WTC11 (cell line): Measurements from ENCODE around the gene DPYSL4. TPM values are rescaled to one million over a fixed set of nuclear protein-coding genes. Genes with fewer than 3 reads are reported as not detected.

Experiments used
- ATF1 ChIP-seq: sonication (generic); formaldehyde crosslinking; IDR thresholded peaks from 2 replicates; pipeline ENCODE4 v1.8.1; 2023; ENCODE audit warnings: mild to moderate bottlenecking, moderate library complexity, missing genetic modification reagents
- CREB1 ChIP-seq: sonication (generic); formaldehyde crosslinking; IDR thresholded peaks from 2 replicates; pipeline ENCODE4 v1.8.0; 2023; ENCODE audit warnings: mild to moderate bottlenecking, missing genetic modification reagents
- CREM ChIP-seq: sonication (generic); formaldehyde crosslinking; IDR thresholded peaks from 2 replicates; pipeline ENCODE4 v1.8.1; 2022; ENCODE audit warnings: mild to moderate bottlenecking, missing genetic modification reagents, moderate library complexity
- FOXP1 ChIP-seq: sonication (generic); formaldehyde crosslinking; IDR thresholded peaks from 2 replicates; pipeline ENCODE4 v1.8.0; 2022; ENCODE audit warnings: missing genetic modification reagents, mild to moderate bottlenecking, moderate library complexity, borderline replicate concordance
- GABPB1 ChIP-seq: sonication (generic); formaldehyde crosslinking; IDR thresholded peaks from 2 replicates; pipeline ENCODE4 v1.8.1; 2023; ENCODE audit warnings: mild to moderate bottlenecking, missing genetic modification reagents
- GRHL2 ChIP-seq: fragments of 250-450 bp; sonication (Bioruptor Pico); IDR thresholded peaks from 2 replicates; pipeline ENCODE4 v1.8.0; 2022; ENCODE audit warnings: mild to moderate bottlenecking, moderate library complexity; ENCODE audit not compliant: insufficient replicate concordance, severe bottlenecking
- JUN ChIP-seq: sonication (generic); formaldehyde crosslinking; IDR thresholded peaks from 2 replicates; pipeline ENCODE4 v1.8.0; 2023; ENCODE audit warnings: mild to moderate bottlenecking, missing genetic modification reagents
- NFE2L1 ChIP-seq: sonication (generic); formaldehyde crosslinking; IDR thresholded peaks from 2 replicates; pipeline ENCODE4 v1.8.1; 2023; ENCODE audit warnings: missing genetic modification reagents
- NR3C1 ChIP-seq: sonication (generic); formaldehyde crosslinking; conservative IDR thresholded peaks from 2 replicates; pipeline ENCODE4 v1.8.1; 2023; ENCODE audit warnings: low read depth, mild to moderate bottlenecking, missing genetic modification reagents
- SOX15 ChIP-seq: fragments of 250-450 bp; sonication (Bioruptor Pico); IDR thresholded peaks from 2 replicates; pipeline ENCODE4 v1.9.0; 2021; ENCODE audit warnings: mild to moderate bottlenecking
- TCF7 ChIP-seq: sonication (generic); formaldehyde crosslinking; IDR thresholded peaks from 2 replicates; pipeline ENCODE4 v1.8.0; 2022; ENCODE audit warnings: mild to moderate bottlenecking, low read depth, missing genetic modification reagents, moderate library complexity
- TP53 ChIP-seq: sonication (generic); formaldehyde crosslinking; IDR thresholded peaks from 2 replicates; pipeline ENCODE4 v1.8.1; 2023; ENCODE audit warnings: mild to moderate bottlenecking, missing genetic modification reagents
- ZNF219 ChIP-seq: sonication (generic); formaldehyde crosslinking; IDR thresholded peaks from 2 replicates; pipeline ENCODE4 v1.8.0; 2023; ENCODE audit warnings: missing genetic modification reagents, mild to moderate bottlenecking, borderline replicate concordance
- ZNF263 ChIP-seq: sonication (generic); formaldehyde crosslinking; IDR thresholded peaks from 2 replicates; pipeline ENCODE4 v1.8.1; 2022; ENCODE audit warnings: low read depth, mild to moderate bottlenecking, moderate library complexity, missing genetic modification reagents
- ZNF423 ChIP-seq: fragments of 250-450 bp; sonication (Bioruptor Pico); IDR thresholded peaks from 2 replicates; pipeline ENCODE4 v2.1.2; 2022; ENCODE audit warnings: mild to moderate bottlenecking, moderate library complexity
- ZNF671 ChIP-seq: fragments of 250-450 bp; sonication (Bioruptor Pico); IDR thresholded peaks from 2 replicates; pipeline ENCODE4 v1.8.0; 2021; ENCODE audit warnings: mild to moderate bottlenecking
- total RNA-seq: library from RNA; stranded (reverse); gene quantifications from 3 replicates; pipeline ENCODE4 v1.2.3, GENCODE V29; 2021
- TF ChIP-seq, protein P1 (sequence below): sonication (generic); formaldehyde crosslinking; IDR thresholded peaks from 2 replicates; pipeline ENCODE4 v1.8.0; 2023; ENCODE audit warnings: missing genetic modification reagents, mild to moderate bottlenecking, borderline replicate concordance
- TF ChIP-seq, protein P2 (sequence below): sonication (generic); formaldehyde crosslinking; IDR thresholded peaks from 2 replicates; pipeline ENCODE4 v1.8.0; 2022; ENCODE audit warnings: mild to moderate bottlenecking, missing genetic modification reagents
- TF ChIP-seq, protein P3 (sequence below): sonication (generic); formaldehyde crosslinking; IDR thresholded peaks from 2 replicates; pipeline ENCODE4 v1.8.1; 2023; ENCODE audit warnings: mild to moderate bottlenecking, moderate library complexity, missing genetic modification reagents
- TF ChIP-seq, protein P4 (sequence below): sonication (generic); formaldehyde crosslinking; IDR thresholded peaks from 2 replicates; pipeline ENCODE4 v1.8.0; 2022; ENCODE audit warnings: missing genetic modification reagents
- TF ChIP-seq, protein P5 (sequence below): fragments of 250-450 bp; sonication (Bioruptor Pico); IDR thresholded peaks from 2 replicates; pipeline ENCODE4 v1.9.0; 2021; ENCODE audit warnings: moderate library complexity, mild to moderate bottlenecking, inconsistent platforms, borderline replicate concordance
- TF ChIP-seq, protein P6 (sequence below): sonication (generic); formaldehyde crosslinking; IDR thresholded peaks from 2 replicates; pipeline ENCODE4 v1.8.1; 2022; ENCODE audit warnings: missing genetic modification reagents, borderline replicate concordance
- TF ChIP-seq, protein P7 (sequence below): sonication (generic); formaldehyde crosslinking; IDR thresholded peaks from 2 replicates; pipeline ENCODE4 v1.8.0; 2022; ENCODE audit warnings: mild to moderate bottlenecking, missing genetic modification reagents
- TF ChIP-seq, protein P8 (sequence below): sonication (generic); formaldehyde crosslinking; IDR thresholded peaks from 2 replicates; pipeline ENCODE4 v1.8.0; 2023; ENCODE audit warnings: missing genetic modification reagents

DPYSL4 gene
- total RNA-seq, 1 experiment from 2014 or later: 17.0 TPM

DNA sequence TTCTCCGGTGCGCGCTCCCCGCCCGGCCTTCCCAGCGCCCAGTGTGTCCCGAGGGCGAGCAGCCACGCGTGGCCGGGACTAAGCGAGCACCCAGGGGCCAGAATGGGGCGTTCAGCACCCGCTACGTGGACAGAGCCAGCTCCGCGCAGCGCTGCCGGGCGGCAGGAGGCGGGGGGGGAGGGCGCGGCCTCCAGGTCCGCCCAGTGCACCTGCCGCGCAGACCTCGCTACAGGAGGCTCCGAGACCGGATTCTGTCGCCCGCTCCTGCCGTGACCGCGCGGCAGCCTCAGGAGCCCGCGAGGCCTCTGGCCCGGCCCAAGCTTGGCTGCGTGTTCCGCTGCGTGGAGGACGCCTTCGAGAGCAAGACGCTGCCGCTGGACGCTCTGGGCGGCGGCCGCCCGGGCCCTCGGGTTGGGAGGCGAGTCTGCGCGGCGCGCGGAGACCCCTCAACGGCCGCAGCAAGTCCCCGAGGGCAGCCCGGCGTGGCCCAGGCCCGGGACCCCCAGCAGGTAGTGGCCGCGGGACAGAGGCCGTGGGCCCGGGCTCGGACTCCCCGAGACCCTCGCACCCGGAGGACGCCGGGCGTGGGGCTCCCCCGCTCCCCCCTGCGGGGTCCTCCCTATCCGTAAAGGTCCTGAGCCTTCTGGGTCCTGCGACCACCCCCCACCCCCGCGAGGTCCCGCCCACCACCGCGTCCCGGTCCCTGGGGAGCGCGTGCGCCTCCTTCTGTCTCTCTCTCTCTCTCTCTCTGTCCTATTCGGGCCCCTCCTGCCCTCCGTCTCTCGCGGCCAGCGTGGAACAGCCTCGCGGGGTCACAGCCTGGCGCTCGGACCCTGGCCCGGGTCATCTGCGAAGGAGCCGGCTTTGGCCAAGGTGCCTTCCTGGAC, 904 bp upstream of the DPYSL4 start (continued):
- TF ChIP-seq, protein P1, sequence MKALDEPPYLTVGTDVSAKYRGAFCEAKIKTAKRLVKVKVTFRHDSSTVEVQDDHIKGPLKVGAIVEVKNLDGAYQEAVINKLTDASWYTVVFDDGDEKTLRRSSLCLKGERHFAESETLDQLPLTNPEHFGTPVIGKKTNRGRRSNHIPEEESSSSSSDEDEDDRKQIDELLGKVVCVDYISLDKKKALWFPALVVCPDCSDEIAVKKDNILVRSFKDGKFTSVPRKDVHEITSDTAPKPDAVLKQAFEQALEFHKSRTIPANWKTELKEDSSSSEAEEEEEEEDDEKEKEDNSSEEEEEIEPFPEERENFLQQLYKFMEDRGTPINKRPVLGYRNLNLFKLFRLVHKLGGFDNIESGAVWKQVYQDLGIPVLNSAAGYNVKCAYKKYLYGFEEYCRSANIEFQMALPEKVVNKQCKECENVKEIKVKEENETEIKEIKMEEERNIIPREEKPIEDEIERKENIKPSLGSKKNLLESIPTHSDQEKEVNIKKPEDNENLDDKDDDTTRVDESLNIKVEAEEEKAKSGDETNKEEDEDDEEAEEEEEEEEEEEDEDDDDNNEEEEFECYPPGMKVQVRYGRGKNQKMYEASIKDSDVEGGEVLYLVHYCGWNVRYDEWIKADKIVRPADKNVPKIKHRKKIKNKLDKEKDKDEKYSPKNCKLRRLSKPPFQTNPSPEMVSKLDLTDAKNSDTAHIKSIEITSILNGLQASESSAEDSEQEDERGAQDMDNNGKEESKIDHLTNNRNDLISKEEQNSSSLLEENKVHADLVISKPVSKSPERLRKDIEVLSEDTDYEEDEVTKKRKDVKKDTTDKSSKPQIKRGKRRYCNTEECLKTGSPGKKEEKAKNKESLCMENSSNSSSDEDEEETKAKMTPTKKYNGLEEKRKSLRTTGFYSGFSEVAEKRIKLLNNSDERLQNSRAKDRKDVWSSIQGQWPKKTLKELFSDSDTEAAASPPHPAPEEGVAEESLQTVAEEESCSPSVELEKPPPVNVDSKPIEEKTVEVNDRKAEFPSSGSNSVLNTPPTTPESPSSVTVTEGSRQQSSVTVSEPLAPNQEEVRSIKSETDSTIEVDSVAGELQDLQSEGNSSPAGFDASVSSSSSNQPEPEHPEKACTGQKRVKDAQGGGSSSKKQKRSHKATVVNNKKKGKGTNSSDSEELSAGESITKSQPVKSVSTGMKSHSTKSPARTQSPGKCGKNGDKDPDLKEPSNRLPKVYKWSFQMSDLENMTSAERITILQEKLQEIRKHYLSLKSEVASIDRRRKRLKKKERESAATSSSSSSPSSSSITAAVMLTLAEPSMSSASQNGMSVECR (CRISPR knock-in tag): no peak
- TF ChIP-seq, protein P2, sequence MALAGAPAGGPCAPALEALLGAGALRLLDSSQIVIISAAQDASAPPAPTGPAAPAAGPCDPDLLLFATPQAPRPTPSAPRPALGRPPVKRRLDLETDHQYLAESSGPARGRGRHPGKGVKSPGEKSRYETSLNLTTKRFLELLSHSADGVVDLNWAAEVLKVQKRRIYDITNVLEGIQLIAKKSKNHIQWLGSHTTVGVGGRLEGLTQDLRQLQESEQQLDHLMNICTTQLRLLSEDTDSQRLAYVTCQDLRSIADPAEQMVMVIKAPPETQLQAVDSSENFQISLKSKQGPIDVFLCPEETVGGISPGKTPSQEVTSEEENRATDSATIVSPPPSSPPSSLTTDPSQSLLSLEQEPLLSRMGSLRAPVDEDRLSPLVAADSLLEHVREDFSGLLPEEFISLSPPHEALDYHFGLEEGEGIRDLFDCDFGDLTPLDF (CRISPR knock-in tag): no peak
- TF ChIP-seq, protein P3, sequence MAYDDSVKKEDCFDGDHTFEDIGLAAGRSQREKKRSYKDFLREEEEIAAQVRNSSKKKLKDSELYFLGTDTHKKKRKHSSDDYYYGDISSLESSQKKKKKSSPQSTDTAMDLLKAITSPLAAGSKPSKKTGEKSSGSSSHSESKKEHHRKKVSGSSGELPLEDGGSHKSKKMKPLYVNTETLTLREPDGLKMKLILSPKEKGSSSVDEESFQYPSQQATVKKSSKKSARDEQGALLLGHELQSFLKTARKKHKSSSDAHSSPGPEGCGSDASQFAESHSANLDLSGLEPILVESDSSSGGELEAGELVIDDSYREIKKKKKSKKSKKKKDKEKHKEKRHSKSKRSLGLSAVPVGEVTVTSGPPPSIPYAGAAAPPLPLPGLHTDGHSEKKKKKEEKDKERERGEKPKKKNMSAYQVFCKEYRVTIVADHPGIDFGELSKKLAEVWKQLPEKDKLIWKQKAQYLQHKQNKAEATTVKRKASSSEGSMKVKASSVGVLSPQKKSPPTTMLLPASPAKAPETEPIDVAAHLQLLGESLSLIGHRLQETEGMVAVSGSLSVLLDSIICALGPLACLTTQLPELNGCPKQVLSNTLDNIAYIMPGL (CRISPR knock-in tag): peak; percentile 60; the same call in 1 of the 2 replicates
- TF ChIP-seq, protein P4, sequence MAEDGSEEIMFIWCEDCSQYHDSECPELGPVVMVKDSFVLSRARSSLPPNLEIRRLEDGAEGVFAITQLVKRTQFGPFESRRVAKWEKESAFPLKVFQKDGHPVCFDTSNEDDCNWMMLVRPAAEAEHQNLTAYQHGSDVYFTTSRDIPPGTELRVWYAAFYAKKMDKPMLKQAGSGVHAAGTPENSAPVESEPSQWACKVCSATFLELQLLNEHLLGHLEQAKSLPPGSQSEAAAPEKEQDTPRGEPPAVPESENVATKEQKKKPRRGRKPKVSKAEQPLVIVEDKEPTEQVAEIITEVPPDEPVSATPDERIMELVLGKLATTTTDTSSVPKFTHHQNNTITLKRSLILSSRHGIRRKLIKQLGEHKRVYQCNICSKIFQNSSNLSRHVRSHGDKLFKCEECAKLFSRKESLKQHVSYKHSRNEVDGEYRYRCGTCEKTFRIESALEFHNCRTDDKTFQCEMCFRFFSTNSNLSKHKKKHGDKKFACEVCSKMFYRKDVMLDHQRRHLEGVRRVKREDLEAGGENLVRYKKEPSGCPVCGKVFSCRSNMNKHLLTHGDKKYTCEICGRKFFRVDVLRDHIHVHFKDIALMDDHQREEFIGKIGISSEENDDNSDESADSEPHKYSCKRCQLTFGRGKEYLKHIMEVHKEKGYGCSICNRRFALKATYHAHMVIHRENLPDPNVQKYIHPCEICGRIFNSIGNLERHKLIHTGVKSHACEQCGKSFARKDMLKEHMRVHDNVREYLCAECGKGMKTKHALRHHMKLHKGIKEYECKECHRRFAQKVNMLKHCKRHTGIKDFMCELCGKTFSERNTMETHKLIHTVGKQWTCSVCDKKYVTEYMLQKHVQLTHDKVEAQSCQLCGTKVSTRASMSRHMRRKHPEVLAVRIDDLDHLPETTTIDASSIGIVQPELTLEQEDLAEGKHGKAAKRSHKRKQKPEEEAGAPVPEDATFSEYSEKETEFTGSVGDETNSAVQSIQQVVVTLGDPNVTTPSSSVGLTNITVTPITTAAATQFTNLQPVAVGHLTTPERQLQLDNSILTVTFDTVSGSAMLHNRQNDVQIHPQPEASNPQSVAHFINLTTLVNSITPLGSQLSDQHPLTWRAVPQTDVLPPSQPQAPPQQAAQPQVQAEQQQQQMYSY (CRISPR knock-in tag): no peak
- TF ChIP-seq SOX15 (CRISPR knock-in tag) (no peak), GABPB1 (no peak), ZNF263 (CRISPR knock-in tag) (no peak), ZNF423 (CRISPR knock-in tag) (peak; percentile 25; the same call in 1 of the 2 replicates), TCF7 (CRISPR knock-in tag) (no peak), JUN (CRISPR knock-in tag) (no peak), GRHL2 (CRISPR knock-in tag) (no peak), CREB1 (CRISPR knock-in tag) (no peak), FOXP1 (CRISPR knock-in tag) (peak; percentile 67), NR3C1 (CRISPR knock-in tag) (no peak), TP53 (CRISPR knock-in tag) (no peak), ZNF671 (CRISPR knock-in tag) (no peak), ZNF219 (CRISPR knock-in tag) (peak; percentile 74; the same call in 1 of the 2 replicates), NFE2L1 (CRISPR knock-in tag) (no peak), ATF1 (no peak), CREM (CRISPR knock-in tag) (peak; percentile 19; the same call in 1 of the 2 replicates)
- TF ChIP-seq, protein P5, sequence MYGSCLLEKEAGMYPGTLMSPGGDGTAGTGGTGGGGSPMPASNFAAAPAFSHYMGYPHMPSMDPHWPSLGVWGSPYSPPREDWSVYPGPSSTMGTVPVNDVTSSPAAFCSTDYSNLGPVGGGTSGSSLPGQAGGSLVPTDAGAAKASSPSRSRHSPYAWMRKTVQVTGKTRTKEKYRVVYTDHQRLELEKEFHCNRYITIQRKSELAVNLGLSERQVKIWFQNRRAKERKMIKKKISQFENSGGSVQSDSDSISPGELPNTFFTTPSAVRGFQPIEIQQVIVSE (CRISPR knock-in tag): no peak
- TF ChIP-seq, protein P6, sequence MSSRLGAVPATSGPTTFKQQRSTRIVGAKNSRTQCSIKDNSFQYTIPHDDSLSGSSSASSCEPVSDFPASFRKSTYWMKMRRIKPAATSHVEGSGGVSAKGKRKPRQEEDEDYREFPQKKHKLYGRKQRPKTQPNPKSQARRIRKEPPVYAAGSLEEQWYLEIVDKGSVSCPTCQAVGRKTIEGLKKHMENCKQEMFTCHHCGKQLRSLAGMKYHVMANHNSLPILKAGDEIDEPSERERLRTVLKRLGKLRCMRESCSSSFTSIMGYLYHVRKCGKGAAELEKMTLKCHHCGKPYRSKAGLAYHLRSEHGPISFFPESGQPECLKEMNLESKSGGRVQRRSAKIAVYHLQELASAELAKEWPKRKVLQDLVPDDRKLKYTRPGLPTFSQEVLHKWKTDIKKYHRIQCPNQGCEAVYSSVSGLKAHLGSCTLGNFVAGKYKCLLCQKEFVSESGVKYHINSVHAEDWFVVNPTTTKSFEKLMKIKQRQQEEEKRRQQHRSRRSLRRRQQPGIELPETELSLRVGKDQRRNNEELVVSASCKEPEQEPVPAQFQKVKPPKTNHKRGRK: no peak
- TF ChIP-seq, protein P7, sequence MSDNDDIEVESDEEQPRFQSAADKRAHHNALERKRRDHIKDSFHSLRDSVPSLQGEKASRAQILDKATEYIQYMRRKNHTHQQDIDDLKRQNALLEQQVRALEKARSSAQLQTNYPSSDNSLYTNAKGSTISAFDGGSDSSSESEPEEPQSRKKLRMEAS: no peak
- TF ChIP-seq, protein P8, sequence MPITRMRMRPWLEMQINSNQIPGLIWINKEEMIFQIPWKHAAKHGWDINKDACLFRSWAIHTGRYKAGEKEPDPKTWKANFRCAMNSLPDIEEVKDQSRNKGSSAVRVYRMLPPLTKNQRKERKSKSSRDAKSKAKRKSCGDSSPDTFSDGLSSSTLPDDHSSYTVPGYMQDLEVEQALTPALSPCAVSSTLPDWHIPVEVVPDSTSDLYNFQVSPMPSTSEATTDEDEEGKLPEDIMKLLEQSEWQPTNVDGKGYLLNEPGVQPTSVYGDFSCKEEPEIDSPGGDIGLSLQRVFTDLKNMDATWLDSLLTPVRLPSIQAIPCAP (CRISPR knock-in tag): no peak
